Measurements from ENCODE around the gene PEPD.

DNA sequence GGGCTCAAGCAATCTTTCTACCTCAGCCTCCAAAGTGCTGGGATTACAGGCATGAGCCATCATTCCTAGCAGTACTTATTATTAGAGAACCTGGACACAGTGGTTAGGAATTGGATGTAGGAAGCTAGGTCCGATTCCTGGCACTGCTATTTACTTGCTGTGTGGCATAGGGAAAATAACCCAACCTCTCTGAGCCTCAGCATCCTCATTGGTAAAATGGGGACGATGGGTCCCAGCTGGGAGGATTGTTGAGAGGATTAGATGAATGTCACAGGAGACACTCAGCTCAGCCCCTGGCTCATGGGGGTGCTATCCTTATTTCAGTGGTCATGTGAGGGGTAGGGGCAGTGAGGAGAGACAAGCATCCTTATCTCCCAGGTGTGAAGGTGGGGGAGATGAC lies 6.8 kb upstream of the PEPD start:
- TF ChIP-seq, protein P1, sequence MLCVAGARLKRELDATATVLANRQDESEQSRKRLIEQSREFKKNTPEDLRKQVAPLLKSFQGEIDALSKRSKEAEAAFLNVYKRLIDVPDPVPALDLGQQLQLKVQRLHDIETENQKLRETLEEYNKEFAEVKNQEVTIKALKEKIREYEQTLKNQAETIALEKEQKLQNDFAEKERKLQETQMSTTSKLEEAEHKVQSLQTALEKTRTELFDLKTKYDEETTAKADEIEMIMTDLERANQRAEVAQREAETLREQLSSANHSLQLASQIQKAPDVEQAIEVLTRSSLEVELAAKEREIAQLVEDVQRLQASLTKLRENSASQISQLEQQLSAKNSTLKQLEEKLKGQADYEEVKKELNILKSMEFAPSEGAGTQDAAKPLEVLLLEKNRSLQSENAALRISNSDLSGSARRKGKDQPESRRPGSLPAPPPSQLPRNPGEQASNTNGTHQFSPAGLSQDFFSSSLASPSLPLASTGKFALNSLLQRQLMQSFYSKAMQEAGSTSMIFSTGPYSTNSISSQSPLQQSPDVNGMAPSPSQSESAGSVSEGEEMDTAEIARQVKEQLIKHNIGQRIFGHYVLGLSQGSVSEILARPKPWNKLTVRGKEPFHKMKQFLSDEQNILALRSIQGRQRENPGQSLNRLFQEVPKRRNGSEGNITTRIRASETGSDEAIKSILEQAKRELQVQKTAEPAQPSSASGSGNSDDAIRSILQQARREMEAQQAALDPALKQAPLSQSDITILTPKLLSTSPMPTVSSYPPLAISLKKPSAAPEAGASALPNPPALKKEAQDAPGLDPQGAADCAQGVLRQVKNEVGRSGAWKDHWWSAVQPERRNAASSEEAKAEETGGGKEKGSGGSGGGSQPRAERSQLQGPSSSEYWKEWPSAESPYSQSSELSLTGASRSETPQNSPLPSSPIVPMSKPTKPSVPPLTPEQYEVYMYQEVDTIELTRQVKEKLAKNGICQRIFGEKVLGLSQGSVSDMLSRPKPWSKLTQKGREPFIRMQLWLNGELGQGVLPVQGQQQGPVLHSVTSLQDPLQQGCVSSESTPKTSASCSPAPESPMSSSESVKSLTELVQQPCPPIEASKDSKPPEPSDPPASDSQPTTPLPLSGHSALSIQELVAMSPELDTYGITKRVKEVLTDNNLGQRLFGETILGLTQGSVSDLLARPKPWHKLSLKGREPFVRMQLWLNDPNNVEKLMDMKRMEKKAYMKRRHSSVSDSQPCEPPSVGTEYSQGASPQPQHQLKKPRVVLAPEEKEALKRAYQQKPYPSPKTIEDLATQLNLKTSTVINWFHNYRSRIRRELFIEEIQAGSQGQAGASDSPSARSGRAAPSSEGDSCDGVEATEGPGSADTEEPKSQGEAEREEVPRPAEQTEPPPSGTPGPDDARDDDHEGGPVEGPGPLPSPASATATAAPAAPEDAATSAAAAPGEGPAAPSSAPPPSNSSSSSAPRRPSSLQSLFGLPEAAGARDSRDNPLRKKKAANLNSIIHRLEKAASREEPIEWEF (IDR thresholded peaks at IDR 0.05; ENCODE audit: insufficient replicate concordance, low read depth, low read length) = no peak
- no peak for TF ChIP-seq KDM1A (IDR thresholded peaks at IDR 0.05; ENCODE audit: borderline replicate concordance)
- no peak for TF ChIP-seq EZH2 (IDR thresholded peaks at IDR 0.05; ENCODE audit: borderline replicate concordance, control insufficient read depth, low read depth, low read length)
- TF ChIP-seq EP300 (IDR thresholded peaks at IDR 0.05; ENCODE audit: borderline replicate concordance in 1 of 2, control insufficient read depth in 1 of 2, low read depth in 2 of 2, low read length in 2 of 2) = no peak
- TF ChIP-seq POLR2A (IDR thresholded peaks at IDR 0.05; ENCODE audit: low read depth, low read length) = no peak
- TF ChIP-seq USF1 (IDR thresholded peaks at IDR 0.05; ENCODE audit: borderline replicate concordance, extremely low read length, insufficient read depth, low read depth, low read length) = no peak
- TF ChIP-seq, protein P2, sequence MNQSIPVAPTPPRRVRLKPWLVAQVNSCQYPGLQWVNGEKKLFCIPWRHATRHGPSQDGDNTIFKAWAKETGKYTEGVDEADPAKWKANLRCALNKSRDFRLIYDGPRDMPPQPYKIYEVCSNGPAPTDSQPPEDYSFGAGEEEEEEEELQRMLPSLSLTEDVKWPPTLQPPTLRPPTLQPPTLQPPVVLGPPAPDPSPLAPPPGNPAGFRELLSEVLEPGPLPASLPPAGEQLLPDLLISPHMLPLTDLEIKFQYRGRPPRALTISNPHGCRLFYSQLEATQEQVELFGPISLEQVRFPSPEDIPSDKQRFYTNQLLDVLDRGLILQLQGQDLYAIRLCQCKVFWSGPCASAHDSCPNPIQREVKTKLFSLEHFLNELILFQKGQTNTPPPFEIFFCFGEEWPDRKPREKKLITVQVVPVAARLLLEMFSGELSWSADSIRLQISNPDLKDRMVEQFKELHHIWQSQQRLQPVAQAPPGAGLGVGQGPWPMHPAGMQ (IDR thresholded peaks at IDR 0.05; ENCODE audit: borderline replicate concordance) = no peak
- no peak for TF ChIP-seq CTCF (IDR thresholded peaks at IDR 0.05 in 2 of 3, conservative IDR thresholded peaks at IDR 0.05 in 1 of 3; ENCODE audit: control insufficient read depth in 2 of 3, extremely low read depth in 1 of 3, insufficient read depth in 1 of 3, low read depth in 3 of 3, low read length in 3 of 3)
